ENCODE measurements around the gene CFAP57.

The CFAP57 gene

GRCh38 chr1:43197343-43198127 is 25.4 kb downstream of the CFAP57 start:
- Histone ChIP-seq H3K9ac (ENCODE audit: low read length) (no peak overlapping the region), H3K9me3 (ENCODE audit: insufficient read depth, low read length) (peaks cover 8% of the 10 kb centered on the region; the same call in 1 of the 2 replicates), H3K27ac (ENCODE audit: low read depth, low read length) (no peak overlapping the region)

GRCh38 chr1:43199093-43199726 is 27.1 kb downstream of the CFAP57 start:
- H3K4me3 ChIP-seq (ENCODE audit: insufficient read depth, low read length, poor library complexity, severe bottlenecking), result no peak overlapping the region
- H2AFZ ChIP-seq (ENCODE audit: low read depth, low read length, severe bottlenecking), result no peak overlapping the region
- no peaks in the 10 kb centered on the region for H4K20me1 ChIP-seq (ENCODE audit: low read depth, low read length)
- no peak for TF ChIP-seq EZH2phosphoT487 (conservative IDR thresholded peaks at IDR 0.05; ENCODE audit: low read length)
- no peak for TF ChIP-seq CTCF (IDR thresholded peaks at IDR 0.05; ENCODE audit: insufficient read depth, low read length, poor library complexity, severe bottlenecking)
- no peaks in the 10 kb centered on the region; the same call in 1 of the 2 replicates for H3K36me3 ChIP-seq (ENCODE audit: low read length)
- no peak overlapping the region for H3K4me2 ChIP-seq (ENCODE audit: low read depth, low read length, poor library complexity, severe bottlenecking)
- no peak overlapping the region for H3K9ac ChIP-seq (ENCODE audit: low read length)
- H3K27me3 ChIP-seq (ENCODE audit: low read length), result no peaks in the 10 kb centered on the region
- H3F3A ChIP-seq (ENCODE audit: insufficient read depth), result no peaks in the 10 kb centered on the region
- peaks cover 7% of the 10 kb centered on the region; the same call in 1 of the 2 replicates for H3K9me3 ChIP-seq (ENCODE audit: insufficient read depth, low read length)
- H3K9me2 ChIP-seq (replicated peaks; ENCODE audit: insufficient read depth, low read length), result no peaks in the 10 kb centered on the region
- no peak overlapping the region for H3K27ac ChIP-seq (ENCODE audit: low read depth, low read length)
- H3K79me2 ChIP-seq (ENCODE audit: insufficient read depth, low read length), result no peaks in the 10 kb centered on the region

More at GRCh38 chr1:43197343-43198127, 25.4 kb downstream of the CFAP57 start:
- Histone ChIP-seq H3K79me2 (ENCODE audit: insufficient read depth, low read length) (no peaks in the 10 kb centered on the region), H3K36me3 (ENCODE audit: low read length) (no peaks in the 10 kb centered on the region; the same call in 1 of the 2 replicates), H4K20me1 (ENCODE audit: low read depth, low read length) (no peaks in the 10 kb centered on the region), H3K27me3 (ENCODE audit: low read length) (no peaks in the 10 kb centered on the region), H2AFZ (ENCODE audit: low read depth, low read length, severe bottlenecking) (no peak overlapping the region), H3K4me2 (ENCODE audit: low read depth, low read length, poor library complexity, severe bottlenecking) (no peak overlapping the region), H3F3A (ENCODE audit: insufficient read depth) (no peaks in the 10 kb centered on the region), H3K9me2 (replicated peaks; ENCODE audit: insufficient read depth, low read length) (no peaks in the 10 kb centered on the region), H3K4me3 (ENCODE audit: insufficient read depth, low read length, poor library complexity, severe bottlenecking) (no peak overlapping the region)
- TF ChIP-seq CTCF (IDR thresholded peaks at IDR 0.05; ENCODE audit: insufficient read depth, low read length, poor library complexity, severe bottlenecking) (no peak), EZH2phosphoT487 (conservative IDR thresholded peaks at IDR 0.05; ENCODE audit: low read length) (no peak)

- H3K36me3 ChIP-seq (ENCODE audit: low read length), result no peaks in the 10 kb centered on the region
- H3K27me3 ChIP-seq (ENCODE audit: low read length), result no peaks in the 10 kb centered on the region
- no peaks in the 10 kb centered on the region for H3F3A ChIP-seq (ENCODE audit: insufficient read depth)
- no peak overlapping the region for H3K27ac ChIP-seq (ENCODE audit: low read depth, low read length)
- no peak overlapping the region for H2AFZ ChIP-seq (ENCODE audit: low read depth, low read length, severe bottlenecking)
- H3K4me3 ChIP-seq (ENCODE audit: insufficient read depth, low read length, poor library complexity, severe bottlenecking), result no peak overlapping the region
- no peak overlapping the region for H3K9ac ChIP-seq (ENCODE audit: low read length)
- no peaks in the 10 kb centered on the region for H3K9me2 ChIP-seq (replicated peaks; ENCODE audit: insufficient read depth, low read length)
- H4K20me1 ChIP-seq (ENCODE audit: low read depth, low read length), result no peaks in the 10 kb centered on the region
- TF ChIP-seq EZH2phosphoT487 (conservative IDR thresholded peaks at IDR 0.05; ENCODE audit: low read length) (no peak), CTCF (IDR thresholded peaks at IDR 0.05; ENCODE audit: insufficient read depth, low read length, poor library complexity, severe bottlenecking) (no peak)
- no peaks in the 10 kb centered on the region for H3K79me2 ChIP-seq (ENCODE audit: insufficient read depth, low read length)
- H3K9me3 ChIP-seq (ENCODE audit: insufficient read depth, low read length), result no peaks in the 10 kb centered on the region
- H3K4me2 ChIP-seq (ENCODE audit: low read depth, low read length, poor library complexity, severe bottlenecking), result no peak overlapping the region
These were observed 31.7 kb downstream of the CFAP57 start for GRCh38 chr1:43203859-43204258.
